Naive thymus-derived CD4-positive, alpha-beta T cell (primary cell): ENCODE measurements around the gene DHRS11. TPM values are rescaled to one million over a fixed set of nuclear protein-coding genes. Genes with fewer than 3 reads are reported as not detected.

Experiments
- ATAC-seq: fragments of 150-1000 bp; cut with Tn5 transposase; 2 replicates; pipeline ENCODE4 v1.10.0; 2021; ENCODE audit warnings: mild to moderate bottlenecking, moderate library complexity
- CTCF ChIA-PET: fragments of 350-600 bp; sonication (Branson Sonifier 250); formaldehyde crosslinking; loops from one replicate; lab custom pipeline; 2021; ENCODE audit warnings: antibody characterized with exemption; lab: Charles Lee
- POLR2A ChIA-PET: fragments of 350-600 bp; sonication (Branson Sonifier 250); formaldehyde crosslinking; loops from one replicate; lab custom pipeline; 2021; ENCODE audit warnings: antibody characterized with exemption, inconsistent platforms; lab: Charles Lee
- DNase-seq, 9 donors: peaks; one replicate each; pipeline versions ENCODE4 v3.0.0 to v3.0.0-alpha.2; 2020 to 2022; ENCODE audit warnings: mixed read lengths in 1 of 9
- H3K27ac ChIP-seq: one replicate; pipeline ENCODE4 v1.7.0; 2013; ENCODE audit warnings: mild to moderate bottlenecking, low read depth, low read length, moderate library complexity
- H3K27me3 ChIP-seq, 2 donors: one replicate each; pipeline ENCODE4 v1.7.0; 2013; ENCODE audit warnings: low read length in 2 of 2, mild to moderate bottlenecking in 2 of 2, moderate library complexity in 2 of 2; ENCODE audit not compliant: control insufficient read depth in 2 of 2, insufficient read depth in 2 of 2
- H3K36me3 ChIP-seq, 3 experiments: 1 replicate in 2 of 3; 2 replicates in 1 of 3; pipeline ENCODE4 v1.7.0; 2013; ENCODE audit warnings: low read length in 3 of 3, mild to moderate bottlenecking in 3 of 3, moderate library complexity in 1 of 3; ENCODE audit not compliant: insufficient read depth in 3 of 3, control insufficient read depth in 2 of 3
- H3K4me1 ChIP-seq, 2 donors: one replicate each; pipeline ENCODE4 v1.7.0; 2013; ENCODE audit warnings: low read length in 2 of 2, mild to moderate bottlenecking in 2 of 2, moderate library complexity in 1 of 2; ENCODE audit not compliant: control insufficient read depth in 2 of 2, insufficient read depth in 2 of 2
- H3K4me3 ChIP-seq: 2 replicates; pipeline ENCODE4 v1.7.0; 2013; ENCODE audit warnings: mild to moderate bottlenecking, low read length
- H3K9me3 ChIP-seq, 3 experiments: 1 replicate in 2 of 3; 2 replicates in 1 of 3; pipeline ENCODE4 v1.7.0; 2013; ENCODE audit warnings: low read length in 3 of 3; ENCODE audit not compliant: control insufficient read depth in 2 of 3
- H3K27ac Mint-ChIP-seq, 9 donors: one replicate each; pipeline ENCODE4 v1.8.0; 2020 to 2022; ENCODE audit warnings: mixed read lengths in 9 of 9, mild to moderate bottlenecking in 8 of 9, moderate library complexity in 5 of 9, inconsistent platforms in 2 of 9
- H3K27me3 Mint-ChIP-seq, 5 donors: one replicate each; pipeline ENCODE4 v1.8.0; 2021 to 2022; ENCODE audit warnings: mixed read lengths in 5 of 5, mild to moderate bottlenecking in 1 of 5
- H3K36me3 Mint-ChIP-seq, 5 donors: one replicate each; pipeline ENCODE4 v1.8.0; 2020 to 2022; ENCODE audit warnings: mixed read lengths in 5 of 5, mild to moderate bottlenecking in 3 of 5, inconsistent platforms in 1 of 5
- H3K4me1 Mint-ChIP-seq, 7 donors: one replicate each; pipeline ENCODE4 v1.8.0; 2020 to 2022; ENCODE audit warnings: mixed read lengths in 7 of 7, mild to moderate bottlenecking in 3 of 7, inconsistent platforms in 1 of 7
- H3K4me3 Mint-ChIP-seq, 10 donors: one replicate each; pipeline ENCODE4 v1.8.0; 2020 to 2022; ENCODE audit warnings: mild to moderate bottlenecking in 10 of 10, mixed read lengths in 10 of 10, moderate library complexity in 6 of 10, inconsistent platforms in 2 of 10
- H3K9me3 Mint-ChIP-seq, 11 donors: one replicate each; pipeline ENCODE4 v1.8.0; 2020 to 2022; ENCODE audit warnings: mixed read lengths in 11 of 11, mild to moderate bottlenecking in 4 of 11, inconsistent platforms in 1 of 11, moderate library complexity in 1 of 11
- intact Hi-C, 2 donors: fragments of 100-400 bp; cut with micrococcal nuclease; formaldehyde crosslinking; loops; one replicate each; pipeline ENCODE4 v1.15.1; 2023
- polyA plus RNA-seq, 2 donors: library from polyadenylated mRNA; unstranded; fragments of 300-500 nt; fragmentation: Illumina TruSeq; gene quantifications; one replicate each; pipeline ENCODE4 v1.2.3, GENCODE V29; 2021
- total RNA-seq, 6 experiments: library from RNA in 5 of 6; stranded (reverse) in 5 of 6; gene quantifications; 1 replicate in 5 of 6; 2 replicates in 1 of 6; pipeline ENCODE4 v1.2.3 and lab custom pipeline; 2021 to 2026

Gene DHRS11
- total and polyA plus RNA-seq, 7 experiments from 2014 or later = 1.6 to 10.9 (median 5.3) TPM

- POLR2A ChIA-PET = interaction anchor here (0.8 kb wide), 1 partner anchor 100 kb away, joined by 3 read pairs; no protein-coding TSS in a partner anchor
- no peaks in the 10 kb centered on the region for H3K4me1 ChIP-seq
- Mint-ChIP-seq H3K9me3 (no peaks in the 10 kb centered on the region), H3K4me1 (peaks cover 0 to 3% (median 0%) of the 10 kb centered on the region in 7 donors), H3K27ac (no peak overlapping the region), H3K36me3 (no peaks in the 10 kb centered on the region), H3K4me3 (no peak overlapping the region), H3K27me3 (peaks cover 6 to 32% (median 6%) of the 10 kb centered on the region in 5 donors)
- no peaks in the 10 kb centered on the region for H3K27me3 ChIP-seq
- H3K4me3 ChIP-seq = no peak overlapping the region
- CTCF ChIA-PET = interaction anchor here (1.5 kb wide), 1 partner anchor 415 kb away, joined by 5 read pairs; no protein-coding TSS in a partner anchor
- no peaks in the 10 kb centered on the region for H3K9me3 ChIP-seq
- no peaks in the 10 kb centered on the region for H3K36me3 ChIP-seq
- H3K27ac ChIP-seq = no peak overlapping the region
- intact Hi-C loops = no loop called here
- ATAC-seq (no peak), DNase-seq (no peak)
Observed at GRCh38 chr17:36632916-36633771, 41.5 kb downstream of the DHRS11 start.

DNA sequence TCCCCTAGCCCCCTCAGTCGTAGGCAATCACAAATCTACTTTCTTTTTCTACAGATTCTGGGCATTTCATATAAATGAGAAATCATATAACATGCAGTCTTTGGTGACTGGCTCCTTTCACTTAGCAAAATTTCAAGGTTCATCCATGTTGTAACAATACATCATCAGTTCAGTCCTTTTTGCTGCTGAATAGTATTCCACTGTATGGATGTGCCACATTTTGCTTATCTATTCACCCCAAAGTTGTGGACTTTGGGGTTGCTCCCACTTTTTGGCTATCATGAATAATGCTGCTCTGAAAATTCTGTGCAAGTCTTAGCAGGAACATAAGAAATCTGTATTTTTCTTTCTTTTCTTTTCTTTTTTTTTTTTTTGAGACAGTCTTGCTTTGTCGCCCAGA is 48.7 kb downstream of the DHRS11 start:
- Mint-ChIP-seq H3K27ac (no peak overlapping the region), H3K36me3 (peaks cover 0 to 7% (median 4%) of the 10 kb centered on the region in 5 donors), H3K4me3 (peak overlapping the region in 1 of 10 donors; percentile 43), H3K27me3 (peaks cover 53 to 77% (median 61%) of the 10 kb centered on the region in 5 donors), H3K9me3 (peaks cover 0 to 3% (median 0%) of the 10 kb centered on the region in 11 donors), H3K4me1 (peaks cover 11 to 18% (median 13%) of the 10 kb centered on the region in 7 donors)
- Histone ChIP-seq H3K4me3 (no peak overlapping the region), H3K27ac (no peak overlapping the region), H3K27me3 (peaks cover 4 to 17% of the 10 kb centered on the region in 2 donors), H3K36me3 (no peaks in the 10 kb centered on the region), H3K4me1 (peaks cover 0 to 8% of the 10 kb centered on the region in 2 donors), H3K9me3 (no peaks in the 10 kb centered on the region)
- ChIA-PET POLR2A (no interaction called here), CTCF (interaction anchor here (0.9 kb wide), 1 partner anchor 11 kb away, joined by 3 read pairs; no protein-coding TSS in a partner anchor)
- ATAC-seq (no peak), DNase-seq (no peak)
- intact Hi-C loops = no loop called here

DNA sequence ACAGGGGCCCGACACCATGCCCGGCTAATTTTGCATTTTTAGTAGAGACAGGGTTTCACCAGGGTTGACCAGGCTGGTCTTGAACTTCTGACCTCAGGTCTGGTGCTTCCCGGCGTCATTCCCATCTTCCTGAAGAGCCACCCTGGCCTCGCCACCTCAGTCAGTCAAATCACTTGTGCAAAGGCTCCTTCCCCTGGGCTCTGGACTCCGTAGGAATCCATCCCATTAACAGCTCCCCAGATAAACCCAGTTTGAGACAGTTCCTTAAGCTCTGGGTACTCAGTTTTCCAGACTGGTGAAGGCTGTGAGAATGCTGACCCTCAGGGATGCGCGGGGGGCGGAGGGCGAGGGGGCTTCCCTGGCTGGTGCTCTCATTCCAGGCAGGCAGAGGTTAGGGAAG is 49.2 kb downstream of the DHRS11 start:
- no peak for DNase-seq
- intact Hi-C loops = no loop called here
- CTCF ChIA-PET = no interaction called here
- Mint-ChIP-seq H3K4me1 (peaks cover 11 to 18% (median 13%) of the 10 kb centered on the region in 7 donors), H3K4me3 (peak overlapping the region in 3 of 10 donors; percentile 11 to 43 (median 23)), H3K27me3 (peaks cover 57 to 78% (median 65%) of the 10 kb centered on the region in 5 donors), H3K9me3 (peaks cover 0 to 3% (median 0%) of the 10 kb centered on the region in 11 donors), H3K27ac (no peak overlapping the region), H3K36me3 (peaks cover 0 to 7% (median 4%) of the 10 kb centered on the region in 5 donors)
- Histone ChIP-seq H3K4me1 (peaks cover 0 to 8% of the 10 kb centered on the region in 2 donors), H3K27me3 (peaks cover 4 to 17% of the 10 kb centered on the region in 2 donors), H3K36me3 (no peaks in the 10 kb centered on the region), H3K4me3 (no peak overlapping the region), H3K27ac (no peak overlapping the region), H3K9me3 (no peaks in the 10 kb centered on the region)
- POLR2A ChIA-PET = no interaction called here
- ATAC-seq = no peak

DNA sequence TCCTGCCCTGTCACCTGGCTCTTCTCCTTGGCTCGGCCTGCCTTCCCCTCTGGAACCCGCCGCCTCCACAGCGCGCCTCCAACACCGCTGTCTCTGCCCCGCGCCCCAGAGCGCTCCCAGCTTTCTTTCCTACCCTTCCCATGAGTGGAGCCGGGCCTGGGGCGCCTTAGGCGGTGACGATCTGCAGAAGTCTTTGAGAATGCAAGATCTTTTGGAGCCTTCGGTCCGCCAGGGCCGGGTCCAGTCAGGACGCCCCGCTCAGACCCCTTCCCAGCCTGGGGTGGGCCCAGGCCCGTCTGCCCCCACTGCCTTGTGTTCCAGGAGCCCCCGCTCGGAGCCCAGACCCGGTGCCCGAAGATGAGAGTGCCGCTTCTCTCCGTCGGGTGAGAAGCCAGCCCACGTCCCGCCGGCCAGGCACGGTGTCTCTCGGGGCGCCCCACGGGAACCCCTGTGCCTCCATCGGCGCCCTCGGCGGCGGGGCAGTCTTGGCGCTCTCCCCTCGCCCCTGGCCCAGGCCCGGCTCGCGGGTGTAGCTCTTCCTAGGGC is 49.7 kb downstream of the DHRS11 start:
- no peak for ATAC-seq
- Mint-ChIP-seq H3K4me3 (peak overlapping the region in 6 of 10 donors; percentile 73 to 94 (median 84)), H3K36me3 (peaks cover 0 to 7% (median 4%) of the 10 kb centered on the region in 5 donors), H3K27me3 (peaks cover 63 to 83% (median 69%) of the 10 kb centered on the region in 5 donors), H3K27ac (no peak overlapping the region), H3K4me1 (peaks cover 11 to 18% (median 13%) of the 10 kb centered on the region in 7 donors), H3K9me3 (peaks cover 0 to 3% (median 0%) of the 10 kb centered on the region in 11 donors)
- H3K4me1 ChIP-seq = peaks cover 0 to 8% of the 10 kb centered on the region in 2 donors
- no peak overlapping the region for H3K27ac ChIP-seq
- intact Hi-C loops = no loop called here
- no peaks in the 10 kb centered on the region for H3K9me3 ChIP-seq
- no peak for DNase-seq
- no peaks in the 10 kb centered on the region for H3K36me3 ChIP-seq
- POLR2A ChIA-PET = no interaction called here
- H3K4me3 ChIP-seq = no peak overlapping the region
- CTCF ChIA-PET = no interaction called here
- H3K27me3 ChIP-seq = peaks cover 4 to 17% of the 10 kb centered on the region in 2 donors

- ATAC-seq = no peak
- Mint-ChIP-seq H3K9me3 (peaks cover 0 to 3% (median 0%) of the 10 kb centered on the region in 11 donors), H3K27me3 (peaks cover 67 to 88% (median 73%) of the 10 kb centered on the region in 5 donors), H3K36me3 (peaks cover 0 to 7% (median 4%) of the 10 kb centered on the region in 5 donors), H3K4me3 (peak overlapping the region; percentile 66 to 94 (median 81)), H3K4me1 (peaks cover 11 to 18% (median 13%) of the 10 kb centered on the region in 7 donors), H3K27ac (peak overlapping the region in 1 of 9 donors; percentile 28)
- CTCF ChIA-PET = no interaction called here
- peaks cover 4 to 17% of the 10 kb centered on the region in 2 donors for H3K27me3 ChIP-seq
- H3K4me3 ChIP-seq = peak overlapping the region; percentile 27
- no peaks in the 10 kb centered on the region for H3K9me3 ChIP-seq
- no peaks in the 10 kb centered on the region for H3K36me3 ChIP-seq
- POLR2A ChIA-PET = no interaction called here
- no peak overlapping the region for H3K27ac ChIP-seq
- peaks cover 0 to 8% of the 10 kb centered on the region in 2 donors for H3K4me1 ChIP-seq
- intact Hi-C loops = no loop called here
- no peak for DNase-seq
Observed at GRCh38 chr17:36641877-36642845, 50.5 kb downstream of the DHRS11 start.
